Measurements from ENCODE around the gene AKNA.
"Not testable (repeated sequence)": the region's sequence is repeated elsewhere in the genome, so short reads cannot be mapped to it uniquely, and the experiment has no call there.

AKNA gene

DNA sequence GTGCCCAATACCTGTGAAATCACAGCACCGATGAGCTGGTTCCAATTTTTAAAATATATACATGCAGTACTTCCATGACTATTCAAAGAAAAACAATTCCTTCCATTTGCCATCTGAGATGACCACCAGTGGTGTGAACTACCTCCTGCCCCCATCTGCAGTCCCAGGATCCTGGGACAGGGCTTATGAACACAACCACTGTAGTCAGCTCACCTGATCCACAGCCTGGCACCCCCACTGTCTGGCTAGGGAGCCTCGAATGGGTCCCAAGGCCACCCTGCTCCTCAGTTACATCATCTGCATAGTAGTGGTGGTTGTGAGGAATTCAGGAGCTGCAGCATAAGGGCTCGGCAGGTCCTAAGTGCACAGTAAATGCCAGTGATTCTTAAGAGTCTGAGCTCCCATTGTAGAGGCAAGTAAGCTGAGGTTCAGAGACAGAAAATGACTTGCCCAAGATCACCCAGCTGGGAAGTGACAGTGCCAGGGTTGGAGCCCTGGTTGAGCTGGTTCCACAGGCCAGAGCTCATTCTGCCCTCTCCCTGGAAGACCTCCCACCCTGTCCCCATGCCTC is 62.0 kb downstream of the AKNA start:
- H3K36me3 ChIP-seq (ENCODE audit: insufficient read depth, low read length); H3K4me3 ChIP-seq (ENCODE audit: low read depth, low read length); H3K27me3 ChIP-seq (ENCODE audit: insufficient read depth, low read length); H2AFZ ChIP-seq (ENCODE audit: low read length, unreplicated experiment); H3K4me1 ChIP-seq (ENCODE audit: control insufficient read depth, insufficient read depth, low read length, unreplicated experiment); H3K27ac ChIP-seq (ENCODE audit: low read depth, low read length); H3K79me2 ChIP-seq (ENCODE audit: control insufficient read depth, insufficient read depth, low read length, unreplicated experiment): not testable (repeated sequence)

DNA sequence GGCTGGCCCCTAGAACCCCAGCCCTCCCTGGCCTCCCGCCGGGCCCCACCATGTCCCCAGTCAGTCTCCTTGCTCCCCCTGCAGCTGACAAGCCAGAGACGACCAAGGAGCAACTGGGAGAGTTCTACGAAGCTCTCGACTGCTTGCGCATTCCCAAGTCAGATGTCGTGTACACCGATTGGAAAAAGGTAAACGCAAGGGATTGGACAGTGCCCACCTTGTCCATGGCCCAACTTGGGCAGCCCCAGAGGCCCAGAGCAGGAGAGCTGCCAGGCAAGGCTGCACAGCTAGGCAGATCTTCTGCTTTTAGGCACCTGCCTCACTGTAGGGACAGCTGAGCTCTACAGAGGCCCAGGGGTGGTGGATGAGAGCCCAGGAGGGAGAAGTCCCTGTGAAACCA is 62.8 kb downstream of the AKNA start:
- not testable (repeated sequence) for H3K4me1 ChIP-seq (ENCODE audit: control insufficient read depth, insufficient read depth, low read length, unreplicated experiment); H3K27ac ChIP-seq (ENCODE audit: low read depth, low read length); H3K36me3 ChIP-seq (ENCODE audit: insufficient read depth, low read length); H3K79me2 ChIP-seq (ENCODE audit: control insufficient read depth, insufficient read depth, low read length, unreplicated experiment); H2AFZ ChIP-seq (ENCODE audit: low read length, unreplicated experiment); H3K4me3 ChIP-seq (ENCODE audit: low read depth, low read length); H3K27me3 ChIP-seq (ENCODE audit: insufficient read depth, low read length)

DNA sequence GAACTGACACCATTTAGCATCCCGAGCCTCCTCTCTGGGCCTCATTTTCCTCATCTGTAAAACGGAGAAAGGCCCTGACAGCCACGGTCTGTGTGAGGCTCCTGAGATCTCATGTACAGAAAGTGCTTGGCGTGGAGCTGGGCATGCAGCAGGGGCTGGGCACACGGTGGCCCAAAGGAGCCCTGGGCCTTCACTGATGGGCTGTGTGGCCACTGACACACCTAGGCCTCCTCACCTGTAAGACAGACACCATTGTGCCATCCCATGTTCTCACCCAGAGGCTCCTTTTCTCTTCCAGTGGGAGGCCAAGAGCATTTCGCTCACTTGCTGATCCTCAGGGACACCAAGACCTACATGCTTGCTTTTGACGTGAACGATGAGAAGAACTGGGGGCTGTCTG is 63.3 kb downstream of the AKNA start:
- no peaks in the 10 kb centered on the region for H3K36me3 ChIP-seq (ENCODE audit: insufficient read depth, low read length)
- H3K27me3 ChIP-seq (ENCODE audit: insufficient read depth, low read length) = no peaks in the 10 kb centered on the region
- peaks cover 9% of the 10 kb centered on the region for H3K4me1 ChIP-seq (ENCODE audit: control insufficient read depth, insufficient read depth, low read length, unreplicated experiment)
- no peaks in the 10 kb centered on the region for H3K79me2 ChIP-seq (ENCODE audit: control insufficient read depth, insufficient read depth, low read length, unreplicated experiment)
- no peak overlapping the region for H3K27ac ChIP-seq (ENCODE audit: low read depth, low read length)
- no peak overlapping the region for H3K4me3 ChIP-seq (ENCODE audit: low read depth, low read length)
- H2AFZ ChIP-seq (ENCODE audit: low read length, unreplicated experiment) = no peak overlapping the region

DNA sequence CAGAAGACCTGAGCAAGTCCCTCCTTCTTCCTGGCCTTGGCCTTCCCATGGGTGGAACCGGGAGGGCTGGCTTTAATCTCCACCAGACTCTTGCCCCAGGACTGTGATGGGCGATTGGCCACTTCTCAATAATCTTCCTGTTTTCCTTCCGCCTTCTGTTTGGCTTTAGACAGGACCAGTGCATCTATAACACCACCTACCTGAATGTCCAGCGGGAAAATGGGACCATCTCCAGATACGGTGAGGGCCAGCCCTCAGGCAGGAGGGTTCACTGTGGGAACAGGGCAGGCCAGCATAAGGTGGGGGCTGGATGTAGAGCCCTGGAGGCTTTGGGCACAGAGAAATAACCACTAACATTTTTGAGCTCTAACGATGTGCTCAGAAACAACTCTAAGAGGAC is 63.9 kb downstream of the AKNA start:
- not testable (repeated sequence) for H3K36me3 ChIP-seq (ENCODE audit: insufficient read depth, low read length); H2AFZ ChIP-seq (ENCODE audit: low read length, unreplicated experiment); H3K27ac ChIP-seq (ENCODE audit: low read depth, low read length); H3K4me1 ChIP-seq (ENCODE audit: control insufficient read depth, insufficient read depth, low read length, unreplicated experiment); H3K4me3 ChIP-seq (ENCODE audit: low read depth, low read length); H3K79me2 ChIP-seq (ENCODE audit: control insufficient read depth, insufficient read depth, low read length, unreplicated experiment); H3K27me3 ChIP-seq (ENCODE audit: insufficient read depth, low read length)

DNA sequence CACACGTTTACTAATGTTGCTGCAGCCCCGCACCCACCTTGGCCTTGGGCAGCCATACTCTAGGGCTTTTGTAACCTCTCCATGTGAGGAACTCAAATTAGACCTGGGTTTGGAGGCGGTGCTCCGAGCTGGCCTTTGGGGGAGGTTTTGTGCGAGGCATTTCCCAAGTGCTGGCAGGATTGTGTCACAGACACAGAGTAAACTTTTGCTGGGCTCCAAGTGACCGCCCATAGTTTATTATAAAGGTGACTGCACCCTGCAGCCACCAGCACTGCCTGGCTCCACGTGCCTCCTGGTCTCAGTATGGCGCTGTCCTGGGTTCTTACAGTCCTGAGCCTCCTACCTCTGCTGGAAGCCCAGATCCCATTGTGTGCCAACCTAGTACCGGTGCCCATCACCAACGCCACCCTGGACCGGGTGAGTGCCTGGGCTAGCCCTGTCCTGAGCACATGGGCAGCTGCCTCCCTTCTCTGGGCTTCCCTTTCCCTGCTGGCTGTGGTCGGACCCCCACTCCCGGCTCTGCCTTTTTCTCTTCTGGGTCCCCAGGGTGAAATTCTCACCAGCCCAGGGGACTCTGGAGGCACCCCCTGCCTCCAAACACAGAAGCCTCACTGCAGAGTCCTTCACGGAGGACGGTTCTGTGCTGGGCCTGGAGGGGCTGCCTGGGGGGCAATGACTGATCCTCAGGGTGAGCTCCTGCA is 64.8 kb downstream of the AKNA start, which contains the start of gene ORM1:
Gene ORM1, plus strand, starts transcription at position 268 of the 701 bp plus-strand sequence. Its CDS starts 36 bp downstream, at position 304.
- H3K79me2 ChIP-seq (ENCODE audit: control insufficient read depth, insufficient read depth, low read length, unreplicated experiment); H3K4me3 ChIP-seq (ENCODE audit: low read depth, low read length); H3K27me3 ChIP-seq (ENCODE audit: insufficient read depth, low read length); H3K36me3 ChIP-seq (ENCODE audit: insufficient read depth, low read length); H3K4me1 ChIP-seq (ENCODE audit: control insufficient read depth, insufficient read depth, low read length, unreplicated experiment); H2AFZ ChIP-seq (ENCODE audit: low read length, unreplicated experiment): not testable (repeated sequence)
- peak within 1 kb of the TSS; percentile 12; the same call in 1 of the 2 replicates for H3K27ac ChIP-seq (ENCODE audit: low read depth, low read length)

DNA sequence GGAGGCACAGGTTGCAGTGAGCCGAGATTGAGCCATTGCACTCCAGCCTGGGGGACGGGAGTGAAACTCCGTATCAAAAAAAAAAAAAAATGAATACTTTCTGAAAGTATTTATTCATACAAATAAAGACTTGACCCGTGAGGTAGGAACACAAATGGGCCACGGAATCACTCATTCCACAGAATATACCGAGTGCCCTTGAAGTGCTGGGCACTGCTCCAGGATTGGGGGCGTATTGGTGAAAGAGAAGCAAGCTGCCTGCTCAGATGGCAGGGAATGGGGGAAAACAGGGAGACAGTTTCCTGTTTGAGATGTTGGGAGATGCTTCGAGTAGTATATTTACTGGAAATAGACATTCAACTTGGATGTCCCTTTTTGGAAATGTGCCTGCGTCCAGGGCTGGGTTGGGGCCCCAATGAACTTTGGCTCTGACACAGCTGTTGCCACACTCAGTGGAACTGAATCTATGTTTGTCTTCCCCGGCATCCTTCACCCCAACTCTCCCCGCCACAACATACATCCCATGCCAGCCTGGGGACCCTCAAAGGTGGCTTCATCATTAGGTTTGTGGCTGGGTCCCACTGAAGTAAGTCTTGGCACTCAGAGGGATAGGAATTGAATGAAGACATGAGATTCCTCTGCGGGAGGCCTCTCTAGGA is 65.5 kb downstream of the AKNA start:
- H3K4me3 ChIP-seq (ENCODE audit: low read depth, low read length); H3K79me2 ChIP-seq (ENCODE audit: control insufficient read depth, insufficient read depth, low read length, unreplicated experiment); H2AFZ ChIP-seq (ENCODE audit: low read length, unreplicated experiment); H3K27me3 ChIP-seq (ENCODE audit: insufficient read depth, low read length); H3K4me1 ChIP-seq (ENCODE audit: control insufficient read depth, insufficient read depth, low read length, unreplicated experiment); H3K36me3 ChIP-seq (ENCODE audit: insufficient read depth, low read length): not testable (repeated sequence)
- H3K27ac ChIP-seq (ENCODE audit: low read depth, low read length) = peak overlapping the region; percentile 12; the same call in 1 of the 2 replicates

DNA sequence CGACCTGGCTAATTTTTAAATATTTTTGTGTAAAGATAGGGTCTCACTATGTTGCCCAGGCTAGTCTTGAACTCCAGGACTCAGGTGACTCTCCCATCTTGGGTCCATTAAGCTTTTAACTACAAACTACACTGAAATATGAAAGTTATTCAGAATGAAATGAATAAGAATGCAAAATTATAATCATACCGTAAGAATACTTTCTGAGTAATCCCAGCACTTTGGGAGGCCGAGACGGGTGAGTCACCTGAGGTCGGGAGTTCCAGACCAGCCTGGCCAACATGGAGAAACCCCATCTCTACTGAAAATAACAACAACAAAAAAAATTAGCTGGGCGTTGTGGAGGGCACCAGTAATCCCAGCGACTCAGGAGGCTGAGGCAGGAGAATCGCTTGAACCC is 66.0 kb downstream of the AKNA start:
- Histone ChIP-seq H3K27me3 (ENCODE audit: insufficient read depth, low read length) (no peaks in the 10 kb centered on the region), H3K36me3 (ENCODE audit: insufficient read depth, low read length) (no peaks in the 10 kb centered on the region), H3K4me1 (ENCODE audit: control insufficient read depth, insufficient read depth, low read length, unreplicated experiment) (peaks cover 9% of the 10 kb centered on the region), H3K27ac (ENCODE audit: low read depth, low read length) (peak overlapping the region; percentile 12; the same call in 1 of the 2 replicates), H3K79me2 (ENCODE audit: control insufficient read depth, insufficient read depth, low read length, unreplicated experiment) (no peaks in the 10 kb centered on the region), H3K4me3 (ENCODE audit: low read depth, low read length) (no peak overlapping the region), H2AFZ (ENCODE audit: low read length, unreplicated experiment) (no peak overlapping the region)

DNA sequence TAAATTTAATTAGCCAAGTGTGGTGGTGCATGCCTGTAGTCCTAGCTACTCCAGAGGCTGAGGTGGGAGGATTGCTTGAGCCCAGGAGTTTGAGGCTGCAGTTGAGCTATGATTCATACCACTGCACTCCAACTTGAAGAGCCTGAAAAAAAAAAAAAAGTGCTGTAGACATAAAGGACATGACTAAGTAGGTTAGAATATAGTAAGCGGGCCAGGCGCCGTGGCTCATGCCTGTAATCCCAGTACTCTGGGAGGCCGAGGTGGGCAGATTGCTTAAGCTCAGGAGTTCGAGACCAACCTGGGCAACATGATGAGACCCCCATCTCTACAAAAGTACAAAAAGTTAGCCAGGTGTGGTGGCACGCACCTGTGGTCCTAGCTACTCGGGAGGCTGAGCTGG is 67.1 kb downstream of the AKNA start:
- H3K36me3 ChIP-seq (ENCODE audit: insufficient read depth, low read length); H3K4me1 ChIP-seq (ENCODE audit: control insufficient read depth, insufficient read depth, low read length, unreplicated experiment); H3K27ac ChIP-seq (ENCODE audit: low read depth, low read length); H2AFZ ChIP-seq (ENCODE audit: low read length, unreplicated experiment); H3K27me3 ChIP-seq (ENCODE audit: insufficient read depth, low read length); H3K4me3 ChIP-seq (ENCODE audit: low read depth, low read length); H3K79me2 ChIP-seq (ENCODE audit: control insufficient read depth, insufficient read depth, low read length, unreplicated experiment): not testable (repeated sequence)

DNA sequence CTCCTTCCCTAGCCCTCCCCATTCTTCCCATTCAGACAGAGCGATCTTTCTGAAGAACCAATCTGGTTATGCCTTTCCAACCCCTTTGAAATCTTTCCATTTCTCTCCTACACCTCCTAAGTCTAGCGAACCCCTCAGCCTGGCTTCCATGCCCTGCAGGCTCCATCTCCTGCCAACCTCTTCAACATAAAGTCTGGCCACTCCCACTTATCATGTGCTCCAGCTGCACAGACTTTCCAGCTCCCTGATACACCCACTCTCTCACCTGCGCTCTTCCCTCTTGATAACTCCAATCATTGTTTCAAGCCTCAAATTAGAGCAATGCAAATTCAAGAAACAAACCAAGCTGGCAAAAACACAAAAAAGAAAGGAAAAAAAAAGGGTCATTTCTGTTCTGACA is 68.6 kb downstream of the AKNA start:
- H3K27ac ChIP-seq (ENCODE audit: low read depth, low read length) = no peak overlapping the region
- no peak overlapping the region for H3K4me3 ChIP-seq (ENCODE audit: low read depth, low read length)
- no peaks in the 10 kb centered on the region for H3K27me3 ChIP-seq (ENCODE audit: insufficient read depth, low read length)
- H2AFZ ChIP-seq (ENCODE audit: low read length, unreplicated experiment) = no peak overlapping the region
- H3K4me1 ChIP-seq (ENCODE audit: control insufficient read depth, insufficient read depth, low read length, unreplicated experiment) = peaks cover 9% of the 10 kb centered on the region
- no peaks in the 10 kb centered on the region for H3K79me2 ChIP-seq (ENCODE audit: control insufficient read depth, insufficient read depth, low read length, unreplicated experiment)
- no peaks in the 10 kb centered on the region for H3K36me3 ChIP-seq (ENCODE audit: insufficient read depth, low read length)

DNA sequence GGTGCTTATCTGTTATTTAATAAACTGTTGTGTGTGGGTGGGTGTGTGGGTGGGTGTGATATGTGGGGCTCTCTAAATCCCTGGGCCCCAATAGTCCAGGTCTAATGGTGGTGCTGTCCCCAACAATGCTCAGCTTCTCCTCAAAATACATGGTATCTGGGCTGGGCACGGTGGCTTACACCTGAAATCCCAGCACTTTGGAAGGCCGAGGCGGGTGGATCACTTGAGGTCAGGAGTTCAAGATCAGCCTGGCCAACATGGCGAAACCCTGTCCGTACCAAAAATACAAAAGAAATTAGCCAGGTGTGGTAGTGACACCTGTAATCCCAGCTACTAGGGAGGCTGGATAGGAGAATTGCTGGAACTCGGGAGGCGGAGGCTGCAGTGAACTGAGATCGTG is 69.4 kb downstream of the AKNA start:
- no peak overlapping the region for H2AFZ ChIP-seq (ENCODE audit: low read length, unreplicated experiment)
- peaks cover 9% of the 10 kb centered on the region for H3K4me1 ChIP-seq (ENCODE audit: control insufficient read depth, insufficient read depth, low read length, unreplicated experiment)
- H3K79me2 ChIP-seq (ENCODE audit: control insufficient read depth, insufficient read depth, low read length, unreplicated experiment) = no peaks in the 10 kb centered on the region
- H3K27me3 ChIP-seq (ENCODE audit: insufficient read depth, low read length) = no peaks in the 10 kb centered on the region
- no peak overlapping the region for H3K4me3 ChIP-seq (ENCODE audit: low read depth, low read length)
- no peaks in the 10 kb centered on the region for H3K36me3 ChIP-seq (ENCODE audit: insufficient read depth, low read length)
- H3K27ac ChIP-seq (ENCODE audit: low read depth, low read length) = no peak overlapping the region

Measured in ACC112 (cell line).